KOPT-K1 (cell line): ENCODE measurements around the gene HSPA1L.
"Not testable (repeated sequence)": the region's sequence is repeated elsewhere in the genome, so short reads cannot be mapped to it uniquely, and the experiment has no call there.

Source experiments
- H3K27ac ChIP-seq: fragments of 200-600 bp; sonication (generic); 2 replicates; pipeline ENCODE4 v1.5.1; 2016; ENCODE audit warnings: antibody characterized with exemption, mild to moderate bottlenecking, low read depth, low read length; ENCODE audit not compliant: poor library complexity, severe bottlenecking
- H3K36me3 ChIP-seq: fragments of 200-600 bp; sonication (generic); 2 replicates; pipeline ENCODE4 v1.5.1; 2017; ENCODE audit warnings: antibody characterized with exemption, mild to moderate bottlenecking, low read length, moderate library complexity; ENCODE audit not compliant: insufficient read depth
- H3K9me3 ChIP-seq: fragments of 200-600 bp; sonication (generic); 2 replicates; pipeline ENCODE4 v1.5.1; 2017; ENCODE audit warnings: antibody characterized with exemption, low read length, mild to moderate bottlenecking; ENCODE audit not compliant: insufficient read depth, poor library complexity, severe bottlenecking

HSPA1L gene

GRCh38 chr6:31806470-31807272, 8.4 kb downstream of the HSPA1L start, which contains the start of gene LSM2:
Gene LSM2 (minus strand): TSS chr6:31806966. CDS start chr6:31806757, 209 bp downstream.
- H3K27ac ChIP-seq: peak within 1 kb of the TSS; percentile 86
- H3K9me3 ChIP-seq: no peaks in the 10 kb centered on the region
- H3K36me3 ChIP-seq: peaks cover 32% of the 10 kb centered on the region

DNA sequence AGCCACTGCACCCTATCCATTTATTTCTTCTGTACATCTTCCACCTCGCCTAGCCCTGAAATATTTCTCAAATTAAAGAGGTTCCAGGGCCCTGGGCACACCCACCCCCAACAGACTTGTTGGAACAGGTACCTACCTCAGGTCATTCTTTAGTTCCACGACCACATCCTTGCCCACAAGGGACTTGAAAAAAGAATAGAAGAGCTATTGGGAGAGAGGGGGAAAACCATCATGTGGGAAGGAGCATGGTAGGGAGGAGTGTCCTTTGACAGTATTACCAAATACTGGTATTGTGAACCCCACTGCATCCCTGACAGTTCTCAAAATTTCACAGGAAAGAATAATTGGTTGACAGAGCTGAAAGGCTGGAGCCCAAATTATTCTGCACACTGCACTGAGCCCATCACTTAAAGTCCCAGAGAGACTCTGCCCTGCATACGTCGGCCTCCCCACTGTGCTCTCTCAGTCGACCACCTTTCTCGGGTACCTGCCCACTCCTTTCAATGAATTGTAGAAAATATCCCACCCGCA, 9.1 kb downstream of the HSPA1L start:
- Histone ChIP-seq H3K27ac (peak overlapping the region; percentile 86), H3K36me3 (peaks cover 39% of the 10 kb centered on the region), H3K9me3 (no peaks in the 10 kb centered on the region)

- peaks cover 65% of the 10 kb centered on the region for H3K36me3 ChIP-seq
- not testable (repeated sequence) for H3K27ac ChIP-seq, H3K9me3 ChIP-seq
These were observed 13.8 kb downstream of the HSPA1L start for GRCh38 chr6:31801031-31801927.

- Histone ChIP-seq H3K27ac (no peak overlapping the region), H3K9me3 (no peaks in the 10 kb centered on the region), H3K36me3 (peaks cover 61% of the 10 kb centered on the region)
These were observed 15.3 kb downstream of the HSPA1L start for GRCh38 chr6:31799781-31800180.

DNA sequence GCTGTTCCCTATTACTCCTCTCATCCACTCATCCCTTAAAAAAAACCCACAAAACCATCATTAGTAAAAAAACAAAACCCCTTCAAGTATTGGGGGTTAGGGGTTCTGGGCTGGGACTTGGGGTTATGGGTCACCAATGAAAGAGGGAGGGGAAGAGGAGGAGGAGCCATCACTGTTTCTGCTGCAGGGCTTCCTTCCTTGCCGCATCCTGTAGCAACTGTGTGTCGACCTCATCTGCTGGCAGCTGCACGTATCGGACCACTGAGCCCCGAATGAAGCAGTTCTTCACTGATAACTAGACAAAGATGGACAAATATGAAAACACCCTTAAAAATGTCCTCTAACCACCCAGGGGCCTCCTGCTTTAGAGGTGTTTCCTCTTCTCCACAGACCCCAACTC, 17.5 kb downstream of the HSPA1L start:
- H3K27ac ChIP-seq: peak overlapping the region; percentile 64
- H3K9me3 ChIP-seq: no peaks in the 10 kb centered on the region
- H3K36me3 ChIP-seq: peaks cover 52% of the 10 kb centered on the region

- H3K9me3 ChIP-seq: no peaks in the 10 kb centered on the region
- H3K36me3 ChIP-seq: peaks cover 52% of the 10 kb centered on the region
- peak overlapping the region; percentile 64 for H3K27ac ChIP-seq
These were observed 18.1 kb downstream of the HSPA1L start for GRCh38 chr6:31796993-31797385.

GRCh38 chr6:31795616-31796298, 19.3 kb downstream of the HSPA1L start, which contains the start of gene VARS1:
Gene VARS1 (minus strand): TSS chr6:31795752. CDS start chr6:31795217, 535 bp downstream.
- H3K27ac ChIP-seq: peak within 1 kb of the TSS; percentile 96
- no peaks in the 10 kb centered on the region for H3K9me3 ChIP-seq
- H3K36me3 ChIP-seq: peaks cover 50% of the 10 kb centered on the region

DNA sequence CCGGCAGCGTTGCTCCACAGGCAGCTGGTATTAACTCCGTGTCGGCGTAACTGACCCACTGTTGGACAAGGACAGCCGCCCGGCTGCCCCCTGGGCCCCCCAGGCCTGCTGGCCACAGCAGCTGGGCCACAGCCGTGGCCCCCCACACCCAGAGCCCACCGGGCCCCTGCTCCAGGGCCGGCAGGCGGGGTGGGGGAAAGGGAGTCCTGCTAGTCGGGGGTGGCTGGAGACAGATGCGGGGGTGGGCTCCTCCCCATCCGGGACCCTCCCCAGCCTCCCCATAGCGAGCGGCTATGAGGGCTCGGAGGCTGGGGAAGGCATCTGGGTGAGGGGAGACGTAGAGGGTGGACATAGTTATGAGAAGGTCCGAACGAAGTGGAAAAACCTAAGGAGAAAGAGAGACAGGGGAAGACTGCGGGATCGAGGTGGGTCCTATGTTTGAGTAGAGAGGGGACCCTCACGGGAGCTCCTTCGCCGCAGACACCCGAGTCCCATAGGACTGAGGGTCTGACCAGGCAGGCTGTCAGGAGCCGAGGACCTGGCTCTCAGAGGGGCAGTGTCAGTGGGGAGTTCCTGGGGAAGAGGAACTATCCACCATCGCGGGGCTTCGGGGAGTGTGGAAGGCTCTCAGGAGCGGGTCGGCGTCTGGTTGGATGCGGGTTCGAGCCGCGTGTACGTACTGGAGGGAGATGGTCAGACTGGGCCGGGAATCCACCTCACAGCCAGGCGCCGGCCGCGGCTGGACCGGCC, 20.0 kb downstream of the HSPA1L start:
- no peaks in the 10 kb centered on the region for H3K9me3 ChIP-seq
- H3K27ac ChIP-seq: peak overlapping the region; percentile 96
- H3K36me3 ChIP-seq: peaks cover 52% of the 10 kb centered on the region

GRCh38 chr6:31794294-31794865, 20.7 kb downstream of the HSPA1L start:
- Histone ChIP-seq H3K9me3 (no peaks in the 10 kb centered on the region), H3K36me3 (peaks cover 58% of the 10 kb centered on the region), H3K27ac (peak overlapping the region; percentile 96)

- H3K36me3 ChIP-seq: peaks cover 59% of the 10 kb centered on the region
These were observed 21.2 kb downstream of the HSPA1L start for GRCh38 chr6:31793927-31794245.

DNA sequence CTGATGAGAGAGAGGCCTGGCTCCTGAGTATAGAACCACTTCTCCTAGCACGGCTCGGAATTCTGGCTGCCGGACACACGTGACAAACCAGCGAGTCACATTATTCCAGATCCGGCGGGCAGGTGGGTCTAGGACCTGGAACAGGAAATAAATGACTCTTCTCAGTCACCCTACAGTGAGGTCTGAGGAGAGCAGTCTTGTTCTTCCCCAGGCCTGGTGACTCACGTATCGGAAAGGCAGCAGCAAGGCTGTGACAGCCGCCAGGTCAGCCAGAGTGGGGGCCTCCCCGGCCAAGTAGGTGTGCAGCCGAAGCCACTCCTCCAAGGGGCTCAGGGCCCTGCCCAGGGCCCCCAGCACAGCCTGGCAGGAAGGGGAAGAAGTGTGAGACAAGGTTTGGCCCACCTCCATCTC, 22.3 kb downstream of the HSPA1L start:
- H3K36me3 ChIP-seq: peaks cover 60% of the 10 kb centered on the region
- no peak overlapping the region for H3K27ac ChIP-seq
- H3K9me3 ChIP-seq: no peaks in the 10 kb centered on the region

More at GRCh38 chr6:31793927-31794245, 21.2 kb downstream of the HSPA1L start:
- peak overlapping the region; percentile 96 for H3K27ac ChIP-seq
- not testable (repeated sequence) for H3K9me3 ChIP-seq

- no peaks in the 10 kb centered on the region for H3K9me3 ChIP-seq
- H3K36me3 ChIP-seq: peaks cover 65% of the 10 kb centered on the region
- H3K27ac ChIP-seq: no peak overlapping the region
These were observed 23.1 kb downstream of the HSPA1L start for GRCh38 chr6:31792090-31792374.

DNA sequence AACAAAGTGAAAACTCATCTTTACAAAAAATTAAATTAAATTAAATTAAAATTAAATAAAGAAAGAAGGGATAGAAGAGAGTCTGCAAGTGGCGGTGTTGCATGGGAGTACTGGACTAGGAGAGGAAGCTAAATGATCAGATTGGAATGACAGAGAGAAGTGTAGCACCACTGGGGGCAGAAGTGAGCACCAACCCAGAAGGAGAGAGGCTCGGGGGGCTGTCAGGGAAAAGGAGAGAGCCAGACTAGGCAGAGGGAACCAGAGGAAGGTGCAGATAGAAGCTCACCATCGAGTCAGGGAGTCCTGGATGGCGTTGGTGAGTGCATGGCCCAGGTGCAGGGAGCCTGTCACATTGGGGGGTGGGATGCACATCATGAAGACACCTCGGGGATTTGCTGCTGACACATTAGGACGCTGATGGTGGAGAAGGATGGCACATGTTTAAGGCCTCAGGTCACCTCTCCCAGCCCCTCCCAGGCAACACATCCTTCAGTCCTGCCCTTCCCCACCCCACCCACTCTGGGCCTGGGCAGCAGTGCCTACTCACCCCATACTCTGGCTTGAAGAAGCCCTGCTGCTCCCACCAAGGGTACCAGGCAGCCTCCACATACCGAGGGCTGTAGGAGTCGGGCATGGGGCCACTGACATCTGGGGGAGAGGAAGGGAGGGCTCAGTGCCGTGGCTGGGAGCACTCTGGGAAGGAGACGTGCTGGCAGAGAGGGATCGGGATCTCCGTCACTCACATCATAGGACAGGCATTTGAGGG, 23.6 kb downstream of the HSPA1L start:
- H3K9me3 ChIP-seq: no peaks in the 10 kb centered on the region
- H3K27ac ChIP-seq: no peak overlapping the region
- H3K36me3 ChIP-seq: peaks cover 65% of the 10 kb centered on the region
